Measurements from ENCODE around the gene CACNA2D1. TPM values are rescaled to one million over a fixed set of nuclear protein-coding genes. Genes with fewer than 3 reads are reported as not detected.
A peak's percentile ranks its signal among the peaks of the same experiment; 100 is the strongest.
"Not testable (repeated sequence)": the region's sequence is repeated elsewhere in the genome, so short reads cannot be mapped to it uniquely, and the experiment has no call there.

The CACNA2D1 gene
- total RNA-seq, 1 donor from 2014 or later, result 7.8 TPM

DNA sequence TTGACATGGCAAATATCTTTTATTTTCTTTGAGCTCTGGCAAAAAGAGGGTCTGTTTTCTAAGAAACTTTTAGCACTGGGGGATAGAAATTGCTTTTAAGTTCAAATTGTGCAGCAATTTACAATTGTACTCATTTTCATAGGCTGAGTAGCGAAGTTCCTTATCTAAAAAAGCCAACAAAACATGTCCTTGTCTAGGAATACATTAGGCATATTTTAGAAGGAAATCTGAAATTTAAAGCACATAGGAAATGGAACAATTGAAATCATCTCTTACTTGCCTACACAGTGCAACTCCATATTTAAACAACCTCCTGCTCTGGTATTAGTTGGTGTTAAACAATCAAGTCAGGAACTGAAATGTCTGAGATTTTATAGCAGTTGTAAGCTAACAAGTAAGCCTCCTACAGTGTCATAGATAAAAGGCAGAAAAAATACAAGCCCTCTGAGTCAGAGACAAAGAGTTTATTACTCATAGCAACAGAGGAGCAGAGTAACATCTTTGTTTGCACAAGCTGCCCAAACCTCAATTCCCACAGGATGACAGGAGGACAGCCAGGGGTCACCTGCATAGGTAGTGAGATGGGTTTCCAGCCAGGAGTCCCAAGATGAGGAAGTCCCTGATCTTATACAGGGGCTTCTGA, 393.6 kb downstream of the CACNA2D1 start:
- DNase-seq (ENCODE audit: low read depth in 2 of 2), result peak in 1 of 2 donors; percentile 69

DNA sequence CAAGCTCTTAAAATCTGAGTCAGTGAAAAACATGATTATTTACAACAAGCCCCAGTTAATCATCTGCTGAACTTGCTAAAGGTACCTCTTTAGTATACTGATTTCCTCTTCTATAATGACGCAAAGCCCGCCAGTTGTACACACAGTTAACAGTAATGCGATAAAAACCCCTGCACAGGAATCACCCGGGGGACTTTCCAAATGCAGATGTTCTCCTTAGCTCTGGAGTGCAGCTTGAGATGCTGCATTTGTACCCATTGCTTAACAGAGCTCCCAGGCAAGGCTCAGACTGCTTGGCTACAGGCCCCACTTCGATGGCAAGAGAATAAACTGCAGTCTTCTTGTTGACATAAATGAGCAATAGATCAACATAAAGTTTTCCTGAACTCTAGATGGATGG, 394.1 kb downstream of the CACNA2D1 start:
- DNase-seq (ENCODE audit: low read depth in 2 of 2), result peak in 1 of 2 donors; percentile 6

DNA sequence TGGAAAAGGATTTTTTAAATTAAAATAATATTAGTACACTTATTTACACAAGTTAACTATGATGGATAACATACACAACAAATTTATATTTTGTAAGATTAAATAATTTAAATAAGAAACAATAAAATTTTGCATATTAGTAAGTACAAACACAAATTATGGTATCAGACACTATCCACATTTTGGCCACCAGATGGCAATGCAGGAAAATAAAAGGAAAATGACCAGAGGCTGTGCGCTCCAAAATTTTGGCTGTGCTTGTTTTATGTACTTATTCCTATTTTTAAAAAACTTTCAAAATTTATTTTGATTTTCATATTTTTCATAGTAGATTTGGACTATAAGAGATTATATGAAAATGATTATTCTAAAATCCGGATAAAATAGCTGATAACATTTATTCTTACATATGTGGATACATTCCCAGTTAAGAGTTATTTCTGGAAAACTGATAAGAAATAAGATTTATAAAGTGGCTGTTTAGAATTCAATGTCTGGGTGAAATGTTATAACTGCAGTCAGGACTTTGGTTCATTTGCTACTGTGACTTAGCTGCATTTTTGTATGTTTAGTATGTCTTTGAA, 399.0 kb downstream of the CACNA2D1 start:
- DNase-seq (ENCODE audit: low read depth in 2 of 2), result peak; percentile 39 to 63

DNA sequence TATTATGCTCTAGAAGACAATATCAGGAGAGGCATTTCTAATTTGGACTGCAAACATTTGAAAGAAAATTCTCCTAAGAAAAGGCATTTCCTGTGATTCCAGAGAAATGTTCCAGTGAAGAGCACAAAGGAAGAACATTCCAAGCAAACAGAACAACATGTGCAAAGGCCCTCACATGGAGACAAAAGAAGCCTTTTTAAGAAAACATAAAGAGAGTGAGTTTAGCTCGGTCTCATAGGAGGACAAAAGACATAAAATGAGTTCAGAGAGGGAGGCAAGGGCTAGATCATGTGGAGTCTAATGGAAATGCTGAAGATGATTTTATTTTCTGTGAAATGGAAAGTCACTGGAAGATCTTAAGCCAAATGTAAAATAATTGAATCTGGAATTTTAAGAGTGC, 404.0 kb downstream of the CACNA2D1 start:
- peak in 1 of 2 donors; percentile 44 for DNase-seq (ENCODE audit: low read depth in 2 of 2)

DNA sequence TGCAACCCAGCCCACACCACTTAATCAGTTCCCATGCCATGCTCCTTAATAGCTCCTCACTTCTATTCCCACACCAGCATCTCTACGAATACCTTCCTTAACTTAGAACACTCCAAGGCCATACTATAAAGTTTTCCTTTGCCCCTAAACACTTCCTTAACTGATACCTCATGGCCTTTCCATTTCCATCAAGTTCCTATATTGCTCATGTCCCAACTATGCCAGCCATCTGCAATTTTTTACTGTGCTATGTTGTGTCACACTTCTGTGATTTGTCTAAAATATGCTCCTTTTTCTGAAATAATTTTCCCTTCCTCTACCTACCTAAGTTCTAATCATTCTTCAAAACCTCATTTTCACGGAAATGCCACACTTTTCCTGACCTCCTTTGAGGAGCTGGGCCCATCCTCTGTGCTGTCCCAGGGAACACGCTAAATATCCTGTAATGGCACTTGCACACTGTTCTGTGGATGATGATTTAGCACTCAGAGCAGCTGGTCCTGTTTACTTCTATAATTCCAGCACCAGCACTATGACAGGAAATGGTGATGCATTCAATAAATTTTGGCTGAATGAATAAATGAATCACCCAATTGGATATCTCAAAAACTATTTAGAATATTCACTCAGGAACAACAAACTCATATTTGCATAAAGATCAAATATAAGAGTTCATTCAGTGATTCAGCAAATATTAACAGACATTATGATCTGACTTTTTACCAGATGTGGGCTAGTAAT, 407.3 kb downstream of the CACNA2D1 start:
- peak; percentile 32 to 88 for DNase-seq (ENCODE audit: low read depth in 2 of 2)

DNA sequence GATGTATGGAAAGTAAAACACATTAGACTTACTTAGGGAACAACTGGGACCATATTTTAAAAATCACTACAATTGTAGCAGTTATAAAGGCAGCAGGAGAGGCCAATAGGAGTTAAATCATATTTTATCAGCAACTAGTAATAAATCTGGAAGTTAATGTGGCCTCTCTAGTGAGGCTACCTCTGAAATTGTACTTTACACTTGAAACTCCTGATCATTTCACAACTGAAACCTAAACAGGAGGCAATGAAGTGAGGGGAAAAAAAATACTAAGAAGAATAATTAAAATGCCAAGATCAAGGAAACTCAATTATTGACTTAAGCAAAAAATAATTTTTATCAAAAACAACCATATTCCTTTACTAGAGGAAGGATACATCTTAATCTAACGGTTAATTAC, 408.1 kb downstream of the CACNA2D1 start:
- no peak for DNase-seq (ENCODE audit: low read depth in 2 of 2)

DNA sequence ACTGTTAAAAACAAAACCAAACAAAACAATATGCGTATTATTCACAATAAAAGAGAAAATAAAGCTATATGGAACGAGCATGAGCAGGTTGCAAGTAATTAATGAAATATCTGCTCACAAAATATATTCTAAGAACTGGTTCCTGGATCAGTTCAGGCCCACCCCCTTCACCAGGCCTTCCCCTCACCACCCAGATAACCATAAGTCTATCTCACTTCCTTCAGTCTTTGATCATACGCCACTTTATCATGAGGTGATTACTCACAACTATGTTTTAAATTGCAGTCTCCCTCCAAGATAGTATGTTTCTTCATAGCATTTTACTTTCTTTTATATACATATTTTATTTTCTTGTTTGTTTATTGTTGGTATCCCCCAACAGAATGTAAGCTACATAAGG, 410.7 kb downstream of the CACNA2D1 start:
- DNase-seq (ENCODE audit: low read depth in 2 of 2), result no peak

DNA sequence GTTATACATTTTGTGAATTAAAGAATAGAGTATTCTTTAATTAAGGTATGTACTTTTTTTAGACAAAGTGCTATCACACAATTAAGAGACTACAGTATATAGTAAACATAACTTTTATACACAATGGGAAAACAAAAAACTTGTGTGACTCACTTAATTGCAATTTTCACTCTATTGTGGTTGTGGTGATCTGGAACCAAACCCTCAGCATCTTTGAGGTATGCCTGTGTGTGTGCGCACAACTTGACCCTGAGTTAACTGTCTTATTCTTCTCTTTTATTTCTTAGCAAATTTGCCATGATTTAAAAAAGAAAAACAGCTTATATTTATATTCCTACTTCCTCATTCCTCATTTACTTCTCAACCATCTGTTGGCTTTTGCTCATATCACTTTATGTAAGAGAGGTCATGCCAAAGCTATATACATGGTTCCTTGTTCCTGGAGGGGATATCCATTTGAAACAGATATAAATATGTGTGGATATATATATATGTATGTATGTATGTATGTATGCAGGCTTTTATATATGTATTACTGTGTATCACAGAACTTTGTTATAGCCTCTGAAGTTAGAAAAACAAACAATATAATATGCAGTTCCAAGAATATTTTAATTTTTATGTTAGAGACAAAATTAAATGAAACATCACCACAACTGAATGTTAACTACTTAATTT, 414.2 kb downstream of the CACNA2D1 start:
- no peak for DNase-seq (ENCODE audit: low read depth in 2 of 2)

DNA sequence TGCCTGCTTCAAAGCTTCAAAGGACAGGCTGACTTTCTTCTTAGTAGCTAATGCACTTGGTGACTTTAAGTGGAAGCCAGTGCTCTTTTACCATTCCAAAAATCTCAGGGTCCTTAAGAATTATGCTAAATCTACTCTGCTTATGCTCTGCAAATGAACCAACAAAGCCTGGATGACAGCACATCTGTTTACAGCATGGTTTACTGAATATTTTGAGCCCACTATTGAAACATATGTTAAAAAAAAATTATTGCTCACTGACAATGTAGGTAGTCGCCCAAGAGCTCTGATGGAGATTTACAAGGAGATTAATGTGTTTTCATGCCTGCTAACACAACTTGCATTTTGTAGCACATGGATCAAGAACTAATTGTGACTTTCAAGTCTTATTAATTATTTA, 415.5 kb downstream of the CACNA2D1 start:
- DNase-seq (ENCODE audit: low read depth in 2 of 2), result no peak

DNA sequence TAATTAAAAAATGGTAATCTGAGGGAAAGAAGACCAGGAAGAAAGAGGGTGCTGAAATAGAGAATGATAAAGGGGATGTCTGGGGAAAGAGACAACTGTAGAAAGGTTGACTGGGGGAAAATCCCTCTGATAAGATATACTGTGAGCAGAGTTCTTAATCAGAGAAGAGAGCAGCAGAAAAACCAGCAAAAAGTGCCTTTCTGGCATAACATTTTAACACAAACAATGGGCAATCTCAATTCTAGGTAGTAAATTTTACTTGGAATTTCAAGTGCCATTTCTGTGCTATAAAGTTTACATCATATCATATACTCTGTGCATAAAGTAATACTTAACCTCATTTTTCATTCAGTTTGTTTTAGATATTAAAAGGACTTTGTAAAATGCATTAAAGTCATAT, 421.9 kb downstream of the CACNA2D1 start:
- no peak for DNase-seq (ENCODE audit: low read depth in 2 of 2)

DNA sequence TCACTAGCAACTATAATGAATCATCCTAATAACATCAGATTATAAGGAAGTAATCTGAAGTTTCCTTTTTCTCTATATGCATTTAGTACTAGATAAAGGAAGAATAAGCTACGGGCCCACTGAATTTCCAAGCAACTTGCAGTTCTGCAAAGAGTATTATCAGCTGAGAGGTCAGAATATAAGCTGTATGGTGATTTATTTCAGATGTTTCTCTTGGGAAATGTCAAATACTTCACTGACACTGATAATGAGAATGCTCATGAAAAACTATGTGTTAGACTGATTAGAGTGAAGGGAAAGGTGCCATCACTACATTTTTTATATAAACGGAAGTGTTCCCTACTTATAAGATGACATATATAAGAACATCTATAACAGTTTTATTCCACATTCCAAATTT, 422.5 kb downstream of the CACNA2D1 start:
- no peak for DNase-seq (ENCODE audit: low read depth in 2 of 2)

DNA sequence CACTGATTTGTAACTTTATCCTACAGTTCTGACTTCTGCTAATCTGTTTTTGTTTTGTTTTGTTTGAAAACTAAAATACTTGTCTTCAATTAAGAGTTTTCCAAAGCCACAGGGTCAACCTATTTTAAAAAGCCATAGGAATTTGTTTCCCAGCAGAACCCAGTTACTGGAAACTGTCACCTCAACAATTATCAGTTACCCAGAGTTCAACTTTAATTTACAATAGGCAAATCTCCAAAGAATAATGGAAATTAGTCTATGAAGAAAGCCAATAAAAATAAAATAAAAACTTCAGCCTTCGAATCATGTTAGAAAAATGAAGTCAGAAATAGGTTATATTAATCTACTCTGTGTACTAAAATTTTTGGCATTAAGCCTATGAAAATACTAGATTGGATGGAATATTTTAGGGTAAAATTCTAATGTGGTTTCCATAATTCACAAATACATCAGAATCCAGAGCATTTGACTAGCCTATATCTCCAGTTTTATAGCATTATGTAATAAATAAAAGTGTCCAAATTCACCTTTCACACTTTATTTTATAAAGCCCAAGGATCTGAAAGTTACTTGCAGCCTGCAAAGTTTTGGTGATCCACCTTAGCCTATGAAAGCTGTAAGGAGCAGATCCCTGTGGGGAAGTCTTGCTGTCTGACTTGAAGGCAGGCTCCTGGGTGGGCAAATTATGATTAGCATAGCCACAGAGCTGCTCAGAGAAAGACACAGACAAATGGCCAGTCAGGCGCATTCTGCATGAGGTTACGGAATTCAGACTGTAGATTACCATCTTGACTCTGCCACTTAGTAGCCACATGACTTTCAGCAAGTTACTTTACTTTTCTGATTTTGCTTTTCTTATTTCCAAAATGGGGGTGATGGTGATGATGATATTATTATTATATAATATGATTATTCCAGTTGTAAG, 423.8 kb downstream of the CACNA2D1 start:
- no peak for DNase-seq (ENCODE audit: low read depth in 2 of 2)

DNA sequence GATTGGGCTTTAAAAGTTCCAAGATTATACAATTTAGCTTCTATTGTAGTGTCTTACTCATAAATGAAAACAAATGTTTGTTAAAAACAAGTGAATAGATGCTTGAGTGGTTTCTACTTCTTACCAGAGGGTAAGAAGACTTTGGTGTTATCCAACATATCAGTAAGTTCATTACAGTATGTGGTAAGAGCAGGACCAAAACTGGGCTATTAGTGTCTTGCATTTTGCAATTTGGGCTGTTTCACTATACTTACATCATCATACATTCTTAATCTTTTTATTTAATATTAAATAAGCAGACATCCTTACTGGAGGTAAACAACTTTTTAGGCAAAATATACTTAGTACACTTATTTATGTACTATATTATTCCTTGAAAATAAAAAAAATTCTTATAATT, 425.4 kb downstream of the CACNA2D1 start:
- no peak for DNase-seq (ENCODE audit: low read depth in 2 of 2)

DNA sequence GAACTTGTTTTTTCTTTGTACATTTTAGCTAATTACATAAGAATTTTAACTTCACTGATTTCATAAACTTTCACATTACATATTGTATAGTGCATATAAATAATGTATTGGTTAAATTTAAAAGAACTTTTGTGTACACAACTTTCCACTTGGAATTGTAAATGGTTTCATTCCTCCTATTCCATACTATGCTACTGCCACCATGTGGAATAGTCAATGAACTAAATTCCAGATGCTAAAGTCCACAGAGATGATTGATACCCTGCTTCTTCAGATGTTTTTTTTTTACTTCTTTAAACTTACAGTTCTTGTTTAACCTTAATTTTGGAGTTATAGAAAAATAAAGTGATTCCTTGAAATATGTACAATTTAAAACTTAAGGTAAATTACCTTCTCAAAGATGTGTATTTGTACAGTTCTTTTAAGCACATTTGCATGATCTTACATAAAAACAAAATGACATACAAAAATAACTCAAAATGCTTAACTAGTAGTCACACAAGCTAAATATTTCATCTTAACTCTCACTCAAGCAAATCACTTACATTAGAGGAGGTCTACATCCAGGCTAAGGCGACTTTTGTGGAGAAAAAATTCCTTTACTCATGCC, 426.1 kb downstream of the CACNA2D1 start:
- peak; percentile 38 to 51 for DNase-seq (ENCODE audit: low read depth in 2 of 2)

DNA sequence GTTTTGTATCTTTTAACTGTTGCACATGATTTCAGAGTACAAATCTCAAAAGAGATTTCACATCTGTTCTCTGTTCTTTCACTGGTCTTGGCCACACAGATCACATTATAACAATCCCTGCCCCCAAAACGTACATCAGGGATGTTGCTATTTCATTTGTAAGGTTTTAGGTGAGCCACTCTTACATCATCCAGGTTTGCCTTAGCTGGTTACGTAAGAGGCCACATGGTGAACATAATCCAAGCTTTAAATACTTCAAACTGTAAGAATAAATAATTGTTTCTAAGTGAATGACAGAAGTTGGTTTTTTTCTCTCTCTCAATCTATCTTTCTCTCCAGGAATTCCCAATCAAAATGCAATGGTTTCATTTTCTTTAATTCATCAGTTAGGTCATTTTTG, 427.8 kb downstream of the CACNA2D1 start:
- DNase-seq (ENCODE audit: low read depth in 2 of 2), result no peak

DNA sequence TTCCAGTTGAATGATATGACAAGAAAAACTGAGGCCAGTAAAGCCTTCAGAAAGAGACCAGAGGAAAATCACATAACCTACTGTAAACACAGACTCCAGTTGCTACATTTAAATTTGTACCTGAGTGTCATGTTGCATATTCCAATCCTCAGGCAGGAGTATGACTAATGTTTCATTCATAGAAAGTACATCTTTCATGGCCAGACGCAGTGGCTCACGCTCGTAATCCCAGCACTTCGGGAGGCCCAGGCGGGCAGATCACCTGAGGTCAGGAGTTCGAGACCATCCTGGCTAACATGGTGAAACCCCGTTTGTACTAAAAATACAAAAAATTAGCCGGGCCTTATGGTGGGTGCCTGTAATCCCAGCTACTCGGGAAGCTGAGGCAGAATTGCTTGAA, 429.0 kb downstream of the CACNA2D1 start:
- not testable (repeated sequence) for DNase-seq (ENCODE audit: low read depth in 2 of 2)

DNA sequence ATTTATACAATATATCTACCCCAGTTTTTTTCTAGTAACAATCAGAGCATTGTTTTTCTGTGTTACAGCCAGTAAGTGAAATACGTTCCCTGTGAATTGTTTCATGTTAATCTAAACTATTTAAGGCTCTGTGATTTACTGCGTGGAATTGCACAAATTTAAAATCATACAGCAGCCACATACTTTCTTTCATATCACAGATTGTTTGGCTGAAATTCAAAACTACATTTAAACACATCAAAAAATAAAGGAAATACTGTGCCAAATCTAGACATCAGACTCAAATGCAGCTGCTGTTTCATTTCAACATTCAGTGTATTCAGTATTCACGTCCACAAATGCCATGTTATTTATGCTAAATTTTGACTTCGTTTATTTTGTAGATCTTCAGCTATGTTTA, 431.1 kb downstream of the CACNA2D1 start:
- DNase-seq (ENCODE audit: low read depth in 2 of 2), result no peak

DNA sequence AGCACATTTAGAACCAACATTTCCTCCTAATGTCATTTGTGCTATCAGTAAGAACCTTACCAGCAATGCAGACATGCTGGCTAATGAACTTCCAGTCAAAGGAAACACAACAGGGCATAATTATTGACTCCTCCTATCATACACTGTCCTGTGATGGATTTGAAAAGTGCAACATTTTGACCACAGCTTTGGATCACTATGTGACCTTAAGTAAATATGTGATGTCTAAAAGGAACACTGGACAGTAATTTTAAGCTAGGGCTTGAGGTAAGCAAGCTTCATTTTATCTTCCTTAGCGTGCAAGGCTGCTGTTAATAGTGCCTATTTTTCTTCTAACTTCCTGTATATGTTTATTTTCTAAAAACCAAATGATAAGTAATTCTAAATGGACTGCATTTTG, 433.2 kb downstream of the CACNA2D1 start:
- DNase-seq (ENCODE audit: low read depth in 2 of 2), result no peak

DNA sequence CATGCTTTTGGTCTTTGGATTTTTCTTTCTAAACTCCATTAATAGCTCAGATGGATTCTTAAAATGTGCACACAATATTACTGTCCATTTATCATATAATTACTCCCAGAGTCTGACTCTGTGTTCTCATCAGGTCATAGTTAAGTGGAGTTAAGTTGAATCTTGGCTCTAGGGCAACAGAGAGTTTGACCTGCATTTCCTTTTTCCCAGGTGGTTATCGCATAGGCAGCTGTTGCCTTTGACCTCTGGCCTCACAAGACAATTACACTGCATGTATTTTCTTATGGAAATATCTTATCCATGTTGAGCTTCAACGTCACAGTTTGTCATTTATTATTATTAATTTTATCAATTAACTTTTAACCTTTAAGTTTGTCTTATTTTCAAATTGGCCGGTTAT, 436.3 kb downstream of the CACNA2D1 start:
- peak in 1 of 2 donors; percentile 6 for DNase-seq (ENCODE audit: low read depth in 2 of 2)

DNA sequence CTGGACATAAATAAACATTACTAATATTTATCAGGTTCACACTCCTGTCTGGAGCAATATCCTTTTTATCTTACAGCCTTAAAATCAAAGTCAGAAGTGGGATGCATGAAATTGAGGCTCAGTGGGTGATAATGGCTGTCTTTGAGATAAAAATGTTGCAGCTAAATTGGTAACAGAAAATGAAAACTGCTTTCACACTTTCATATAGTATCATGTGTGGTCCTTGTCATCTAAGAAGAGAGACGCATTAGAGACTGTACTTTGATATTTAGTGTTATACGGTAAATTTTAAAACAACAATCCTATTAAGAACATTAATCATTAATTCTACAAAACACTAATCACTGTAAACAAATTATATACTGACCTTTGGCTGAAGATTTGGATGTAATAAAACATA, 438.5 kb downstream of the CACNA2D1 start:
- DNase-seq (ENCODE audit: low read depth in 2 of 2), result no peak

DNA sequence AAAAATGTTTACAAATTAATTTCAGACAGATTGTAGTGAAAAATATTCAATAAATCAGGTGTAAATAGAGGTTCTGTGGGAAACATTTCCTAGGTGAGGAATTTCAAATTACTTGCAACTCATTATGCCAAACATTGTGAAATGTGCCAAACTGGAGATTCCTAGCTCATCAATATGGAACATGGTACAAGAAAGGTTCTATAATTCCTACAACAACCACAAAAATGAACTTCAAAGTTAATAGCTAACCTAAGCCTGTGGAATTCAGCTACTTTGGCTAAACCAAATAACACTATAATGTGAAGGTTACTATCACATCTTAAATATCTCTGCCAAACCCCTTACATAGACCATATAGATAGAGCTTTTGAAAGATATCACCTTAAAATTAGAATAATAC, 450.4 kb downstream of the CACNA2D1 start:
- DNase-seq (ENCODE audit: low read depth in 2 of 2), result no peak

Measured in dermis microvascular lymphatic vessel endothelial cell (primary cell).